PC-9 (cell line): Measurements from ENCODE around the gene PGK1. TPM values are rescaled to one million over a fixed set of nuclear protein-coding genes. Genes with fewer than 3 reads are reported as not detected.

Experiments used
- BruUV-seq: library from RNA; stranded (reverse); fragments of 400-500 nt; replicated peaks from 2 replicates; lab custom pipeline; 2021; lab: Mats Ljungman, UMichigan
- CTCF ChIA-PET: fragments of 300-600 bp; sonication (Branson Sonifier 250); formaldehyde crosslinking; loops from one replicate; lab custom pipeline; 2022; ENCODE audit warnings: antibody characterized with exemption; lab: Charles Lee
- POLR2A ChIA-PET: fragments of 300-600 bp; sonication (Branson Sonifier 250); formaldehyde crosslinking; loops from one replicate; lab custom pipeline; 2022; ENCODE audit warnings: antibody characterized with exemption; ENCODE audit not compliant: unreplicated experiment; lab: Charles Lee
- DNase-seq, 2 experiments: peaks; one replicate each; pipeline versions ENCODE4 v3.0.0 to v3.0.0-alpha.2; 2015 to 2022; ENCODE audit warnings: mixed read lengths in 1 of 2
- H2AFZ ChIP-seq: fragments of 200-600 bp; sonication (generic); 2 replicates; pipeline ENCODE4 v1.8.1; 2017; ENCODE audit warnings: antibody characterized with exemption
- H3F3A ChIP-seq: fragments of 200-600 bp; sonication (generic); 2 replicates; pipeline ENCODE4 v1.8.1; 2017; ENCODE audit warnings: antibody characterized with exemption, mild to moderate bottlenecking, low read depth; ENCODE audit not compliant: insufficient read depth
- H3K27ac ChIP-seq: fragments of 200-600 bp; sonication (generic); 2 replicates; pipeline ENCODE4 v1.6.1; 2016; ENCODE audit warnings: mixed run types
- H3K27me3 ChIP-seq: fragments of 200-600 bp; sonication (generic); 2 replicates; pipeline ENCODE4 v1.6.1; 2016; ENCODE audit warnings: low read depth, mixed run types; ENCODE audit not compliant: insufficient read depth
- H3K36me3 ChIP-seq: fragments of 200-600 bp; sonication (generic); 2 replicates; pipeline ENCODE4 v1.6.1; 2016; ENCODE audit warnings: low read depth, mixed run types
- H3K4me1 ChIP-seq: fragments of 200-600 bp; sonication (generic); replicated peaks from 2 replicates; pipeline ENCODE4 v1.6.1; 2016; ENCODE audit warnings: mixed run types; ENCODE audit not compliant: insufficient read depth
- H3K4me2 ChIP-seq: fragments of 200-600 bp; sonication (generic); 2 replicates; pipeline ENCODE4 v1.6.1; 2017; ENCODE audit warnings: mixed run types
- H3K4me3 ChIP-seq: fragments of 200-600 bp; sonication (generic); 2 replicates; pipeline ENCODE4 v1.6.1; 2016; ENCODE audit warnings: mixed run types
- H3K79me2 ChIP-seq: fragments of 200-600 bp; sonication (generic); 2 replicates; pipeline ENCODE4 v1.6.1; 2017; ENCODE audit warnings: low read depth, mixed run types
- H3K9me2 ChIP-seq: fragments of 200-600 bp; sonication (generic); 2 replicates; pipeline ENCODE4 v1.8.1; 2017; ENCODE audit warnings: mild to moderate bottlenecking; ENCODE audit not compliant: insufficient read depth
- H3K9me3 ChIP-seq: fragments of 200-600 bp; sonication (generic); 2 replicates; pipeline ENCODE4 v1.8.1; 2016; ENCODE audit warnings: low read depth; ENCODE audit not compliant: insufficient read depth
- H4K20me1 ChIP-seq: fragments of 200-600 bp; sonication (generic); 2 replicates; pipeline ENCODE4 v1.8.1; 2017; ENCODE audit not compliant: insufficient read depth
- EZH2 ChIP-seq: fragments of 200-600 bp; sonication (generic); IDR thresholded peaks from 2 replicates; pipeline ENCODE4 v1.8.0; 2017; ENCODE audit warnings: antibody characterized with exemption, low read depth
- intact Hi-C: fragments of 100-400 bp; cut with micrococcal nuclease; formaldehyde crosslinking; loops from one replicate; pipeline ENCODE4 v1.10.0; 2022; ENCODE audit not compliant: unreplicated experiment
- total RNA-seq: library from RNA; stranded (reverse); gene quantifications from 2 replicates; pipeline ENCODE4 v1.2.3, GENCODE V29; 2021
- TF ChIP-seq, protein P1 (sequence below): fragments of 200-600 bp; sonication (generic); conservative IDR thresholded peaks from 2 replicates; pipeline ENCODE4 v1.6.1; 2017; ENCODE audit warnings: mixed run types, antibody characterized with exemption, mild to moderate bottlenecking, moderate library complexity

Gene PGK1
- total RNA-seq, 1 experiment from 2014 or later, result 409 TPM

DNA sequence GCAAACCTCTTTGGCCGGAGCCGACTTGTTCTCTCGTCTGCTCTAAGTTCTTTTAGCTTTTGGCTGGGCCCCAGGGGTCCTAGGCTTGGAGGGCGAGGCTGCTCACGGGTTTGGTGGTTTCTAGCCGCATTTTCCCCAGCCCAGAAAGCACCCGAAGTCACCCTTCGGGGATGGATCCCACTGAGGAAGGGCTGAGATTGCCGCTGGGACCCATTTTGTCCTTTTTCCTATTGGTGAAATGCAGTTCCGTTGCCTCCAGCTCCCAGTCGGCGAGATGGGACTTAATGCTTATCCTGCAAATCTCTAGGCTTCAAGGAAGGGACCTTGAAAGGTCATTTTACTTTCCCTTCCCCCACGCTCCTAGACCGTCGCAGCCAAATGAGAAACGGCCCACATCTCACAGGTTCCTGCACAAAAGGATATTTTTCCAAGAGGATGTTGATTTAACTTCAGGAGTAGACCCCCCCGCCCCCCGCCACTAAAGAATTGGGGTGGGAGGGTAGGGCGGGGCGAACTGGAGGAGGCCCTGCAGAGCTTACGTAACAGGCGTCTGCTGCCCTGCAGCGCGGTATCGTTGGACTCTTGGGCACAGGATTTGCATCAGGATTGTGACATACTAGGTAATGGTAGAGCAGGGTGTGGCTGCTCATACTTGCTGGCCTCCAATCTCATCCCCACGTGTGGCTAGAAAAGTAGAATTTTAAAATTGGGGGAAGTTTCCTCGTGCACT lies 564 bp downstream of the PGK1 start:
- H3K27ac ChIP-seq, result peak overlapping the region; percentile 83
- peaks cover 47% of the 10 kb centered on the region for H4K20me1 ChIP-seq
- H3K27me3 ChIP-seq, result no peaks in the 10 kb centered on the region
- H3K4me3 ChIP-seq, result peak overlapping the region; percentile 75
- peaks cover 55% of the 10 kb centered on the region for H3K79me2 ChIP-seq
- peak overlapping the region; percentile 91 for H2AFZ ChIP-seq
- ChIA-PET CTCF (interaction anchor here (0.5 kb wide), 1 partner anchor 212 kb away, joined by 4 read pairs; no protein-coding TSS in a partner anchor), POLR2A (interaction anchor here (0.5 kb wide), 1 partner anchor 39 kb away, joined by 5 read pairs; no protein-coding TSS in a partner anchor)
- peaks cover 43% of the 10 kb centered on the region for H3K4me1 ChIP-seq
- H3F3A ChIP-seq, result 0 out of 2 replicates have a peak, but pooled peaks cover 3% of the 10 kb centered on the region
- H3K9me3 ChIP-seq, result no peaks in the 10 kb centered on the region
- no peaks in the 10 kb centered on the region for H3K9me2 ChIP-seq
- peaks cover 28% of the 10 kb centered on the region; the same call in 1 of the 2 replicates for H3K36me3 ChIP-seq
- DNase-seq, result peak; percentile 45 to 71
- TF ChIP-seq, protein P1, sequence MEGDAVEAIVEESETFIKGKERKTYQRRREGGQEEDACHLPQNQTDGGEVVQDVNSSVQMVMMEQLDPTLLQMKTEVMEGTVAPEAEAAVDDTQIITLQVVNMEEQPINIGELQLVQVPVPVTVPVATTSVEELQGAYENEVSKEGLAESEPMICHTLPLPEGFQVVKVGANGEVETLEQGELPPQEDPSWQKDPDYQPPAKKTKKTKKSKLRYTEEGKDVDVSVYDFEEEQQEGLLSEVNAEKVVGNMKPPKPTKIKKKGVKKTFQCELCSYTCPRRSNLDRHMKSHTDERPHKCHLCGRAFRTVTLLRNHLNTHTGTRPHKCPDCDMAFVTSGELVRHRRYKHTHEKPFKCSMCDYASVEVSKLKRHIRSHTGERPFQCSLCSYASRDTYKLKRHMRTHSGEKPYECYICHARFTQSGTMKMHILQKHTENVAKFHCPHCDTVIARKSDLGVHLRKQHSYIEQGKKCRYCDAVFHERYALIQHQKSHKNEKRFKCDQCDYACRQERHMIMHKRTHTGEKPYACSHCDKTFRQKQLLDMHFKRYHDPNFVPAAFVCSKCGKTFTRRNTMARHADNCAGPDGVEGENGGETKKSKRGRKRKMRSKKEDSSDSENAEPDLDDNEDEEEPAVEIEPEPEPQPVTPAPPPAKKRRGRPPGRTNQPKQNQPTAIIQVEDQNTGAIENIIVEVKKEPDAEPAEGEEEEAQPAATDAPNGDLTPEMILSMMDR, result no peak
- no peak for TF ChIP-seq EZH2
- intact Hi-C loops, result loop anchor here (5.0 kb wide), 2 partner anchors 82 to 192 kb away; partner anchors contain the start of gene ATP7A
- BruUV-seq, result TSS peak; percentile 55
- H3K4me2 ChIP-seq, result peak overlapping the region; percentile 98

GRCh38 chrX:78105944-78106650 lies 2.0 kb downstream of the PGK1 start:
- 0 out of 2 replicates have a peak, but pooled peaks cover 3% of the 10 kb centered on the region for H3F3A ChIP-seq
- no TSS peak for BruUV-seq
- TF ChIP-seq, protein P1, result no peak
- TF ChIP-seq EZH2, result no peak
- no peaks in the 10 kb centered on the region for H3K9me3 ChIP-seq
- ChIA-PET POLR2A (no interaction called here), CTCF (no interaction called here)
- no peaks in the 10 kb centered on the region for H3K9me2 ChIP-seq
- peaks cover 28% of the 10 kb centered on the region; the same call in 1 of the 2 replicates for H3K36me3 ChIP-seq
- H2AFZ ChIP-seq, result no peak overlapping the region
- no peaks in the 10 kb centered on the region for H3K27me3 ChIP-seq
- peaks cover 43% of the 10 kb centered on the region for H3K4me1 ChIP-seq
- H3K27ac ChIP-seq, result no peak overlapping the region
- peaks cover 68% of the 10 kb centered on the region for H3K79me2 ChIP-seq
- no peak for DNase-seq
- H3K4me3 ChIP-seq, result peak overlapping the region; percentile 75
- H3K4me2 ChIP-seq, result peak overlapping the region; percentile 98
- H4K20me1 ChIP-seq, result peaks cover 59% of the 10 kb centered on the region
- intact Hi-C loops, result no loop called here

- intact Hi-C loops, result no loop called here
- TF ChIP-seq EZH2, result no peak
- TF ChIP-seq, protein P1, result no peak
- no TSS peak for BruUV-seq
These were observed 2.6 kb downstream of the PGK1 start for GRCh38 chrX:78106651-78106986.

More at GRCh38 chrX:78106651-78106986, 2.6 kb downstream of the PGK1 start:
- Histone ChIP-seq H2AFZ (no peak overlapping the region), H3K4me2 (peak overlapping the region; percentile 98), H3K27ac (no peak overlapping the region), H3F3A (0 out of 2 replicates have a peak, but pooled peaks cover 3% of the 10 kb centered on the region), H4K20me1 (peaks cover 65% of the 10 kb centered on the region), H3K9me3 (no peaks in the 10 kb centered on the region), H3K4me3 (peak overlapping the region; percentile 75; the same call in 1 of the 2 replicates), H3K4me1 (peaks cover 43% of the 10 kb centered on the region), H3K79me2 (peaks cover 73% of the 10 kb centered on the region), H3K36me3 (peaks cover 32% of the 10 kb centered on the region), H3K9me2 (no peaks in the 10 kb centered on the region), H3K27me3 (no peaks in the 10 kb centered on the region)
- ChIA-PET POLR2A (no interaction called here), CTCF (no interaction called here)
- no peak for DNase-seq
